Dermis microvascular lymphatic vessel endothelial cell (primary cell): ENCODE data around the gene SDK1. TPM values are rescaled to one million over a fixed set of nuclear protein-coding genes. Genes with fewer than 3 reads are reported as not detected.
"Not testable (repeated sequence)": the region's sequence is repeated elsewhere in the genome, so short reads cannot be mapped to it uniquely, and the experiment has no call there.

ENCODE experiments used
- DNase-seq, 2 donors: peaks; one replicate each; pipeline versions ENCODE4 v3.0.0 to v3.0.0-alpha.2; 2010; ENCODE audit warnings: low read depth in 2 of 2
- total RNA-seq: library from RNA; depleted of rRNA; stranded (reverse); fragments of >200 nt; gene quantifications from 2 replicates; pipeline ENCODE4 v1.2.1, GENCODE V29; 2014

Gene SDK1
- total RNA-seq, 1 donor from 2014 or later, result 0.39 TPM

DNA sequence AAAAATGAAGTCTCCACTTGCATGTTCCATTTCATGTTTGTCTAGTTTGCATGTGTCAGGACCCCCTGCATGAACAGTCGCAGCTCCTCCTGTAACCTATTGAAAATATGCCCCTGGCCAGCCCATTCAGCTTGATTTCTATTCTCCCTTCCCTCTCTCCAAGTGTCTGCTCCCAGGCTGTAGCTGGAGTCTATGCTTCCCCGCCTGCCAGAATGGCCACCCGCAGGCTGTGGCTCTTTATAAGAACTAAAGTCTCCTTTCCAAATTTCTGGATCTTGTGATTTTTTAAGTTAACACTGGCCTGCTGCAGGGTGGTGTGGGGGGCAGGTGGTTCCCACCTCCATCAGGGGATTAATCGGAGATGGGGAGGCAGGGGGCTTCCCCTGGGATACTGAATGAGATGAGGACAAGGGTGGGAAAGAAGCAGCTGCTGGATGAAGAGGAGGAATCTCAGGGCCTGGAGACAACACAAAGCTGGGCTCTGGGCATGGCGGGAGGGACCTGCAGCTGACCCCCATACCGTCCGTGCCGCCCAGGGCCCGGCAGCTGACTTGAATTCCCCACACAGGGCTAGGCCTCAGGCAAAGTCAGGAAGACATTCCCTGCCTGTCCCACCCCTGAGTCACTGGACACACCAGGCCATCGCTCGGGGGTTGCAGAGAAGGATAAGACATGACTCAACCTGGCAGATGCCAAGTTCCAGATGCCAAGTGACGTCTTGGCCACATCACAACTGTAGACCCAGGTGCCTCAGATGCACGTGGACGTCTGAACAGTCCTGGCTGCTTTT, 981.6 kb downstream of the SDK1 start:
- no peak for DNase-seq

DNA sequence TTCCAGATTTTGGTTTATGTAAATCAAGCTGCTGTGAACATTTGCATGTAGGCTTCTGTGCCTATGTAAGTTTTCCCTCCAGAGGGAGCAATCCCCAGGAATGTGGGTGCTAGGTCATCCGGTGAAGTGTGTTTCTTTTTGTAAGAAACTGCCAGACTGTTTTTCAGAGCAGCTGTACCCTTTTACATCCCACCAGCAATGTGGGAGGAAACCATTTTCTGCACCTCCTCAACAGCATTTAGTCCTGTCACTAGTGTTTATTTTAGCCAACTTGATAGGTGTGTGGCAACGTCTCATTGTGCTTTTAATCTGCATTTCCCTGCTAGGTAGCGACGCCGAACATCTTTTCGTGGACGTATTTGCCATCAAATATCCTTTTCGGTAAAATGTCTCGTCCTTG, 985.3 kb downstream of the SDK1 start:
- no peak for DNase-seq

DNA sequence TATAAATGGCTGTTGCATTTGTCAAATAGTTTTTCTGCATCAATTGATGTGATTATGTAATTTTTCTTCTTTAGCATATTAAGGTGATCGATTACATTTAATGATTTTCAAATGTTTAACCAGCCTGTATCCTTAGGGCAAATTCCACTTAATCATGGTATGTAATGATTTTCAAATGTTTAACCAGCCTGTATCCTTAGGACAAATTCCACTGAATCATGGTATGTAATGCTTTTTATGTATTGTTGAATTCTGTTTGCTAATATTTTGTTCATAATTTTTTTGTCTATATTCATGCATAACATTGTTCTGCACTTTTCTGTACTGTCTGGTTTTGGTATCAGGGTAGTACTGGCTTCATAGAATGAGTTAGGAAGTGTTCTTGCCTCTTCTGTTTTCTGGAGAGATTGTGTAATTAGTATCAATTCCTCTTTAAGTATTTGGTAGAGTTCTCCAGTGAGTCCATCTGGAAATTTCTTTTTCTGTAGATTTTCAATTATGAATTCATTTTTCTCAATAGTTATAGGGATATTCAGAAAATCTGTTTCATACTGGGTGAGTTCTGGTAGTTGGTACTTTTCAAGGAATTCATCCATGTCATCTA, 987.8 kb downstream of the SDK1 start:
- no peak for DNase-seq

DNA sequence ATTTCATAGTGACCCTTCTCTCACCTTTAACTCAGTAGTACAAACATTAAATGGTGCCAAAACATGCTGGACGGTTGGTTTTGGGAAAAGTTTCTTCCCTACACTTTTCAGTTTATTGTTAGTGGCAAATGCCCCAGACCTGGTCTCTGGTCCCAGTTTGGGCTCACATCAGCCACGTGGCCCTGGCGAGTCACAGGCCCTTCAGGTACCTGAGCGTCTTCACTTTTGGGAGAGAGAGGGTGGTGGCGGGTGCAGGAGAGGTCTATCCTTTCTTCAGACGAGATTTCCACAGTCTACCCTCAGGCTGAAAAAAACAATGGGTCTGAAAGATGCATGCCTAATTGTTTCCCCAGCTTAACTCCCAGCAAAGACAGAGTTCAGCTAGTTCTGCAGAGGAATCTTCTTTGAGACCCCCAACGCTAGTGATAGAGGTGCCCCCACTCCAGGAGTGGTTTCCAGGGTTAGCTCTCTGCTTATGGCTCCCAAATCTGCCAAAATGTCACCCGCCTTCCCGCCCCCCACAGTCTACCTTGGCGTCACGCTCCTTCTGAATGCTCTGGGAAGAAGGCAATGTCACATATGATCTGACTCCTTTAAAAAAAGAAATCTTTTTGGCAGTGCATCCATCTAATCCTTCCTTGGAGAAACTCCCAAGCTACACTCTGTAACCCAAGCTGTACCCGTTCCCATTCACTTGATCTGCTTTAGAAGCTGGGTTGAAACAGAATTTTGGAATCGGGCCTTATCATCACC, 996.3 kb downstream of the SDK1 start:
- no peak for DNase-seq

DNA sequence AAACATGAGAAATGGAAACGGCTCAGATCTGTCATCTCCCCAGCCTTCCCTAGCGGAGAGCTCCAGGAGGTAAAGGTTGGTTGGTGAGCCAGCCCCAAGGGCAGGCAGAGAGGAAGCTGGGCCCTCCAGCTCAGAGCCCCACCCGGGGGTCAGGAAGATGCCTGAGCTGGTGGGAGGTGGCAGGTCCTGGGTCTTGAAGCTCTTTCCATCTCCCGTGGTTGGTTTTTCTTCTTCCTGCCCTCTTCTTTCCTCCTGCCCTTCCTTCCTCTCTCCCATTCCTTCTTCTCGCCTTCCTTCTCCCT, 996.8 kb downstream of the SDK1 start:
- DNase-seq, result no peak

DNA sequence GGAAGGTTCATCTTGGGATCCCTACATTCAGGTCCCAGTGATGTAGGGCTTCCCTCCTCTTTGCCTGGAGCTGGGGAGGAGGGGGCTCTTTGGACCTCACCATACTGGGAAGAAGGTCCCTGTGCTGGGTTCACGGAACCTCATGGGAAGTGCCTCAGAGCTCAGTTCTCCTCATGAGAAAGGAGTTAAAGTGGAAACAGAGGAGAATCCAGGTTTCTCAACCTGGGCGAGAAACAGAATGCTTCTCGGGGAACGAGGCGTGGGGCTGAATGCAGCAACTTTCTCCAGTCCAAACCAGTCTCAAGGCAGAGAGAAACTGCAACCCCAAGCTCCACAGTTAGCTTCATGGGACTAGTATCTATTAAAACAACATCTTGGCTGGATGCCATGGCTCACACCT, 998.4 kb downstream of the SDK1 start:
- no peak for DNase-seq

DNA sequence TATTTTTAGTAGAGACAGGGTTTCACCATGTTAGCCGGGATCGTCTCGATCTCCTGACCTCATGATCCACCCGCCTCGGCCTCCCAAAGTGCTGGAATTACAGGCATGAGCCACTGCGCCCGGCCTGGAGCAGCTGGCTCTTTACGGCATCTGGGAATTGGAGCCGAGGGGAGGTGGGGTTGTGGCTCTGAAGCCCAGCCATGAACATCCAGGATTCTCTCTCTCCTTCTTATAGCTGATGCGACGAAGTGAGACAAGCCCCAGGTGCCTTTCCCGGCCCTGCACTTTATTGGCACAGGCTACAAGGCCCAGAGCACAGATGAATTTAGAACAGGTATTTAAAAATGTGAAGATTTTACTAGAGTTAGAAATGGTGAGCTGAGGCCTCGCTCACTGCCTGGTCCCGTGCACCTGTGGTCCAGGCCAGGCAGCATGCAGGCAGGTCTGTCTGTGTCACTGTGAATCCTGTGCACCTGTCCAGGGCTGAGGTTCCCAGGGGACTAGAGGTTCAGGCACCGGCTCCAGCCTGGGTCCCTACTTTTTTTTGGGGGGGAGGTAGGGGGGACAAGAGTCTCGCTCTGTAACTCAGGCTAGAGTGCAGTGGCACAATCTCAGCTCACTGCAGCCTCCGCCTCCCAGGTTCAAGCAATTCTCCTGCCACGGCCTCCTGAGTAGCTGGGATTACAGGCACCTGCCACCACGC, 1001.3 kb downstream of the SDK1 start:
- no peak for DNase-seq

DNA sequence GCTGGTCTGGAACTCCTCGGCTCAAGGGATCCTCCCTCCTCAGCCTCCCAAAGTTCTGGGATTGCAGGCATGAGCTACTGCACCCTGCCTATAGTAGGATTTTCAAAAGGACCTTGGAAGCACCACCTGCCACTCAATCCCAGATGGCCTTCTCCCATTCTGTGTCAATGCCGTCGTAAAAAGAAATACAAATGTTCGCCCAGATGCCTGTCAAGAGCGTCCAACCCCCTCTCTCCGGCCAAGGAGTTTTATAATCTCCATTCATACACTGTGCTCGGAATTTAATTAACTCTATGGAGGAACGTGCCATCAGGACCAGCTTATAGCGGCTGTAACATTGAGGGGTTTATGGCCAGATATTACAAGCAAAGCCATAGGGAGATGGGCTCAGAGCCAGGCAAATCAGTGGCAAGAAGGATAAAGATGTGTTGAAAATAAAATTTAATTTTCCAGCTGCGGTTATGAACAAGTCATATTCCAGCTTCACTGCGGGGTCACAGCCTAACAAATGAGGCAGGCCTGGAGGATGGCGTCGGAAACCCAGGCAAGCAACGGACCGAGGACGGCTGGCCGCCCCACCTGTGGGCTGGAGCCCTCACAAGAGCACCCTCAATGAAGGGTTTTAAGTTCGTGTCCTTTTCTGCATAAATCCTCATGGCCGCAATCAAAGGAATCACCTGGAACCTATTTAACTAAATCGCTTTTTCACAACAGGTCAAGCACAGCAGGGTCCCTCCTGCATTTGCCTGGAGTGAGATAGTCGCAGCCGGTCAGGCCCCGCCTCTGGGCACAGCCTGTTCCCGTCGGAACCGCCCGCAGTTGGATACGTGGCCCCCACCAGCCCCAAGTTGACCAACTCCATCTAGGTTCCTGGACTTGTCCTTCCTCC, 1006.5 kb downstream of the SDK1 start:
- no peak for DNase-seq

DNA sequence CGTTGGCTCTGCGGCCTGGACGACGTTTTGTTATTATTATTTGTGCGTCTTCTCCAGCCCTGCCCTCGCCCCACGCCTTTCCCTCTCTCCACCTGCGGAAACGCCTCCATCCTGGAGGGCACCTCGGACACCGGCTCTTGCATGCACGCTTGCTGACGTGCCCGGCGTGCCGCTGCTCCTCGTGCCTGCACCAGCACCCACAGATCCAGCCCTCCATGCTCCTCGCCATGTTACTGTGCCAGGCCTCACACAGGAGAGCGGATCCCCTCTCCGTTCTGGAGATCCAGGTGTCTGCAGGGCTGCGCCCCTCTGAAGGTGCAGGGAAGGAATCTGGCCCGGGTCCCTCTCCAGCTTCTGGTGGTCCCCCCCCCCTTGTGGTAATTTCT, 1007.1 kb downstream of the SDK1 start:
- no peak for DNase-seq

DNA sequence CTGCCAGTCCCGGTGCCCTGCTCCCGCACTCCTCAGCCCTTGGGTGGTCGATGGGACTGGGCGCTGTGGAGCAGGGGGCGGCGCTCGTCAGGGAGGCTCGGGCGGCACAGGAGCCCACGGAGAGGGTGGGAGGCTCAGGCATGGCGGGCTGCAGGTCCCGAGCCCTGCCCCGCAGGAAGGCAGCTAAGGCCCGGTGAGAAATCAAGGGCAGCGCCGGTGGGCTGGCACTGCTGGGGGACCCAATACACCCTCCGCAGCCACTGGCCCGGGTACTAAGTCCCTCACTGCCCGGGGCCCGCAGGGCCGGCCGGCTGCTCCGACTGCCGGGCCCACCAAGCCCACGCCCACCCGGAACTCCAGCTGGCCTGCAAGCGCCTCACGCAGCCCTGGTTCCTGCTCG, 1012.9 kb downstream of the SDK1 start:
- DNase-seq, result not testable (repeated sequence)

DNA sequence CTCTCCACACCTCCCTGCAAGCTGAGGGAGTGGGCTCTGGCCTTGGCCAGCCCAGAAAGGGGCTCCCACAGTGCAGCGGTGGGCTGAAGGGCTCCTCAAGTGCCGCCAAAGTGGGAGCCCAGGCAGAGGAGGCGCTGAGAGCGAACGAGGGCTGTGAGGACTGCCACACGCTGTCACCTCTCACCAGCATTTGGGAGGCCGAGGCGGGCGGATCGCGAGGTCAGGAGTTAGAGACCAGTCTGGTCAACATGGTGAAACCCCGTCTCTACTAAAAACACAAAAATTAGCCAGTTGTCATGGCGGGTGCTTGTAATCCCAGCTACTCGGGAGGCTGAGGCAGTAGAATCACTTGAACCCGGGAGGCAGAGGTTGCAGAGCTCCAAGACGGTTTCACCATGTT, 1013.3 kb downstream of the SDK1 start:
- not testable (repeated sequence) for DNase-seq
